RWPE1 (cell line): Measurements from ENCODE around the gene PITPNC1.

Source experiments
- CTCF ChIA-PET: fragments of 350-600 bp; sonication (Branson Sonifier 250); formaldehyde crosslinking; extraction: SDS; loops from one replicate; lab custom pipeline; 2021; lab: Yijun Ruan, JAX
- POLR2A ChIA-PET: fragments of 400-600 bp; formaldehyde crosslinking; extraction: SDS; loops from one replicate; lab custom pipeline; 2020; ENCODE audit warnings: antibody characterized with exemption; ENCODE audit not compliant: low non-redundant PET; lab: Yijun Ruan, JAX
- DNase-seq: peaks from one replicate; pipeline ENCODE4 v3.0.0; 2012; ENCODE audit warnings: low spot score
- H3K27ac ChIP-seq: fragments of 450-650 bp; 2 replicates; pipeline ENCODE4 v1.5.1; 2017
- CTCF ChIP-seq: fragments of 450-650 bp; conservative IDR thresholded peaks from 2 replicates; pipeline ENCODE4 v1.5.1; 2017; ENCODE audit warnings: low read depth, mild to moderate bottlenecking

Gene PITPNC1

GRCh38 chr17:67582673-67583081 lies 205.6 kb downstream of the PITPNC1 start:
- H3K27ac ChIP-seq, result no peak overlapping the region
- no peak for TF ChIP-seq CTCF
- ChIA-PET CTCF (interaction anchor here (0.7 kb wide), 1 partner anchor 196 kb away, joined by 6 read pairs; no protein-coding TSS in a partner anchor), POLR2A (interaction anchor here (0.7 kb wide), 1 partner anchor 28 kb away, joined by 3 read pairs; no protein-coding TSS in a partner anchor)
- no peak for DNase-seq

- TF ChIP-seq CTCF, result no peak
- no peak for DNase-seq
- no peak overlapping the region for H3K27ac ChIP-seq
- POLR2A ChIA-PET, result no interaction called here
- CTCF ChIA-PET, result interaction anchor here (0.6 to 1.2 kb wide), 3 partner anchors 11 to 1281 kb away, joined by 3 to 5 read pairs (median 3); no protein-coding TSS in a partner anchor
These were observed 208.1 kb downstream of the PITPNC1 start for GRCh38 chr17:67585077-67585602.

- CTCF ChIA-PET, result no interaction called here
These were observed 211.2 kb downstream of the PITPNC1 start for GRCh38 chr17:67588326-67588725.

GRCh38 chr17:67594115-67594880 lies 217.2 kb downstream of the PITPNC1 start:
- POLR2A ChIA-PET, result no interaction called here

More at GRCh38 chr17:67588326-67588725, 211.2 kb downstream of the PITPNC1 start:
- POLR2A ChIA-PET, result no interaction called here
- DNase-seq, result no peak
- no peak for TF ChIP-seq CTCF
- no peak overlapping the region for H3K27ac ChIP-seq

DNA sequence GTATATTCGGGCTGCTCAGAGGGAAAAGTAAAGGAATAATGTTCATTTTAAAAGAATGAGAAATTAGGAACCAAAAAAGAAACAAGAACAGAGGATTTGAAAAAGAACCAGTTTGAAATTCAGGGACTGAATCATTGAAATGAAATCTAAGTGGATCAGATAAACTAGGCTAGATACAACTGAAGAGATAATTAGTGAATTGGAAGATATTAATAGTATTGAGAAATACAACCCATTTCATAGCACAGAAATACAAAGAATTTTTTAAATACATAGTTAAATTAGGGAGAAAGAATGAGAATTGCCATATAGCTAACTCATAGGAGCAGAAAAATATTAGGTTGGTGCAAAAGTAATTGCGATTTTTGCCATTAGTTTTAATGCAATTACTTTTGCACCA lies 223.3 kb downstream of the PITPNC1 start:
- POLR2A ChIA-PET, result no interaction called here
- TF ChIP-seq CTCF, result no peak
- CTCF ChIA-PET, result no interaction called here
- no peak for DNase-seq
- H3K27ac ChIP-seq, result no peak overlapping the region

More at GRCh38 chr17:67594115-67594880, 217.2 kb downstream of the PITPNC1 start:
- CTCF ChIA-PET, result interaction anchor here (0.6 to 0.7 kb wide), 2 partner anchors 17 to 209 kb away, joined by 4 read pairs; no protein-coding TSS in a partner anchor
- H3K27ac ChIP-seq, result no peak overlapping the region
- no peak for TF ChIP-seq CTCF
- DNase-seq, result no peak

GRCh38 chr17:67601897-67602296 lies 224.8 kb downstream of the PITPNC1 start:
- POLR2A ChIA-PET, result no interaction called here
- TF ChIP-seq CTCF, result no peak
- DNase-seq, result no peak
- CTCF ChIA-PET, result interaction anchor here (0.6 kb wide), 3 partner anchors 57 to 70 kb away, joined by 3 to 4 read pairs (median 4); no protein-coding TSS in a partner anchor
- H3K27ac ChIP-seq, result no peak overlapping the region
